H1 (cell line): ENCODE data around the gene PTRH1. TPM values are rescaled to one million over a fixed set of nuclear protein-coding genes. Genes with fewer than 3 reads are reported as not detected.

Experiments
- CTCF ChIA-PET: fragments of 300-600 bp; sonication (Branson Sonifier 250); formaldehyde crosslinking; loops from one replicate; lab custom pipeline; 2021; ENCODE audit not compliant: partially characterized antibody; lab: Charles Lee
- POLR2A ChIA-PET: fragments of 300-600 bp; sonication (Branson Sonifier 250); formaldehyde crosslinking; loops from one replicate; lab custom pipeline; 2021; ENCODE audit warnings: inconsistent platforms; ENCODE audit not compliant: partially characterized antibody; lab: Charles Lee
- DNase-seq, 2 experiments: peaks; one replicate each; pipeline versions ENCODE4 v3.0.0 to v3.0.0-alpha.2; 2010 to 2022; ENCODE audit warnings: low spot score in 2 of 2, low read depth in 1 of 2, mixed read lengths in 1 of 2
- FAIRE-seq: peaks from 2 replicates; lab custom pipeline; 2011; peaks lifted over from hg19 to GRCh38; lab: Jason Lieb, UNC
- H2AFZ ChIP-seq: 2 replicates; pipeline ENCODE4 v1.8.1; 2012; ENCODE audit warnings: low read length, inconsistent platforms
- H2AK5ac ChIP-seq: 2 replicates; pipeline ENCODE4 v1.6.1; 2013; ENCODE audit warnings: low read depth, low read length
- H2BK120ac ChIP-seq: replicated peaks from 2 replicates; pipeline ENCODE3; 2013; ENCODE audit warnings: low read depth, low read length, inconsistent platforms
- H2BK12ac ChIP-seq: 2 replicates; pipeline ENCODE4 v1.6.1; 2013; ENCODE audit warnings: low read depth, low read length
- H2BK15ac ChIP-seq: 2 replicates; pipeline ENCODE4 v1.6.1; 2013; ENCODE audit warnings: low read length
- H2BK20ac ChIP-seq: 2 replicates; pipeline ENCODE4 v1.6.1; 2013; ENCODE audit warnings: low read length
- H2BK5ac ChIP-seq: 2 replicates; pipeline ENCODE4 v1.6.1; 2013; ENCODE audit warnings: low read depth, low read length
- H3K14ac ChIP-seq: 2 replicates; pipeline ENCODE4 v1.6.1; 2013; ENCODE audit warnings: inconsistent platforms; ENCODE audit not compliant: insufficient read length
- H3K18ac ChIP-seq: 2 replicates; pipeline ENCODE4 v1.6.1; 2013; ENCODE audit warnings: low read length; ENCODE audit errors: extremely low read depth
- H3K23ac ChIP-seq: 2 replicates; pipeline ENCODE4 v1.6.1; 2013; ENCODE audit warnings: inconsistent platforms; ENCODE audit not compliant: insufficient read length
- H3K23me2 ChIP-seq: 2 replicates; pipeline ENCODE4 v1.6.1; 2013; ENCODE audit warnings: low read depth, low read length
- H3K27ac ChIP-seq: 2 replicates; pipeline ENCODE4 v1.6.1; 2011; ENCODE audit warnings: low read depth, low read length, inconsistent platforms
- H3K27me3 ChIP-seq, 4 experiments: replicated peaks in 1 of 4; 1 replicate in 1 of 4; 2 replicates in 3 of 4; pipeline versions ENCODE4 v1.6.1 to v1.8.1; 2011 to 2013; ENCODE audit warnings: low read length in 3 of 4, mild to moderate bottlenecking in 3 of 4, inconsistent platforms in 2 of 4, mixed read lengths in 2 of 4, moderate library complexity in 1 of 4; ENCODE audit not compliant: control insufficient read depth in 3 of 4, insufficient read depth in 3 of 4; ENCODE audit errors: extremely low read depth in 1 of 4
- H3K36me3 ChIP-seq, 4 experiments: 2 replicates each; pipeline versions ENCODE4 v1.6.1 to v1.8.1; 2011 to 2013; ENCODE audit warnings: mild to moderate bottlenecking in 4 of 4, low read length in 3 of 4, moderate library complexity in 2 of 4, control low read depth in 1 of 4, inconsistent platforms in 1 of 4; ENCODE audit not compliant: insufficient read depth in 4 of 4, control insufficient read depth in 2 of 4
- H3K4ac ChIP-seq: replicated peaks from 2 replicates; pipeline ENCODE3; 2013; ENCODE audit warnings: low read length, low read depth, mixed read lengths, inconsistent platforms; ENCODE audit not compliant: insufficient read length
- H3K4me1 ChIP-seq, 4 experiments: replicated peaks in 1 of 4; 1 replicate in 1 of 4; 2 replicates in 3 of 4; pipeline versions ENCODE4 v1.6.1 to v1.8.1; 2011 to 2013; ENCODE audit warnings: low read length in 3 of 4, inconsistent platforms in 2 of 4, mixed read lengths in 1 of 4; ENCODE audit not compliant: insufficient read depth in 4 of 4, control insufficient read depth in 3 of 4
- H3K4me2 ChIP-seq, 2 experiments: 2 replicates each; pipeline versions ENCODE4 v1.6.1 to v1.8.1; 2011 to 2013; ENCODE audit warnings: low read depth in 2 of 2, low read length in 2 of 2, control low read depth in 1 of 2, inconsistent platforms in 1 of 2, mild to moderate bottlenecking in 1 of 2; ENCODE audit not compliant: insufficient read depth in 1 of 2
- H3K4me3 ChIP-seq, 4 experiments: fragments of 200-600, 300-600 bp in 1 of 4; sonication (generic), shearing (Covaris generic), sonication (Bioruptor Twin) in 1 of 4; 2 replicates each; pipeline versions ENCODE4 v1.5.1 to v1.8.1; 2011 to 2016; ENCODE audit warnings: low read length in 4 of 4, low read depth in 3 of 4, control low read depth in 2 of 4, inconsistent platforms in 2 of 4, mild to moderate bottlenecking in 2 of 4, mixed read lengths in 1 of 4, moderate library complexity in 1 of 4; ENCODE audit not compliant: insufficient read depth in 2 of 4; ENCODE audit errors: extremely low read depth in 1 of 4
- H3K56ac ChIP-seq: replicated peaks from 2 replicates; pipeline ENCODE3; 2013; ENCODE audit warnings: low read depth, mild to moderate bottlenecking, mixed read lengths, low read length, inconsistent platforms; ENCODE audit not compliant: insufficient read length
- H3K79me1 ChIP-seq: 2 replicates; pipeline ENCODE4 v1.6.1; 2013; ENCODE audit warnings: low read depth, low read length, control low read depth
- H3K79me2 ChIP-seq, 2 experiments: 2 replicates each; pipeline versions ENCODE4 v1.6.1 to v1.8.1; 2012 to 2013; ENCODE audit warnings: low read length in 2 of 2, mild to moderate bottlenecking in 2 of 2, inconsistent platforms in 1 of 2; ENCODE audit not compliant: insufficient read depth in 2 of 2, control insufficient read depth in 1 of 2
- H3K9ac ChIP-seq, 4 experiments: replicated peaks in 1 of 4; 1 replicate in 1 of 4; 2 replicates in 3 of 4; pipeline versions ENCODE4 v1.6.1 to v1.8.1; 2011 to 2013; ENCODE audit warnings: low read depth in 3 of 4, low read length in 3 of 4, control low read depth in 2 of 4, mild to moderate bottlenecking in 2 of 4, moderate library complexity in 2 of 4, inconsistent platforms in 1 of 4; ENCODE audit errors: extremely low read depth in 1 of 4
- H3K9me3 ChIP-seq, 2 experiments: 2 replicates each; pipeline versions ENCODE4 v1.6.1 to v1.8.1; 2012 to 2013; ENCODE audit warnings: mild to moderate bottlenecking in 2 of 2, moderate library complexity in 2 of 2, control low read depth in 1 of 2, inconsistent platforms in 1 of 2, low read depth in 1 of 2, low read length in 1 of 2, mixed read lengths in 1 of 2; ENCODE audit not compliant: insufficient read depth in 2 of 2
- H4K20me1 ChIP-seq, 2 experiments: replicated peaks in 1 of 2; 2 replicates each; pipeline versions ENCODE3 to v1.8.1; 2011 to 2013; ENCODE audit warnings: inconsistent platforms in 2 of 2, low read length in 2 of 2, mild to moderate bottlenecking in 1 of 2; ENCODE audit not compliant: insufficient read depth in 2 of 2, control insufficient read depth in 1 of 2
- H4K5ac ChIP-seq: 2 replicates; pipeline ENCODE4 v1.6.1; 2013; ENCODE audit warnings: low read length, low read depth, mixed read lengths, inconsistent platforms; ENCODE audit not compliant: insufficient read length
- H4K8ac ChIP-seq: 2 replicates; pipeline ENCODE4 v1.8.0; 2013; ENCODE audit warnings: mild to moderate bottlenecking, moderate library complexity, low read length, inconsistent platforms; ENCODE audit not compliant: insufficient read depth; ENCODE audit errors: extremely low read depth
- H4K91ac ChIP-seq: replicated peaks from 2 replicates; pipeline ENCODE3; 2013; ENCODE audit warnings: low read length, mixed read lengths, inconsistent platforms; ENCODE audit not compliant: insufficient read length
- BCL11A ChIP-seq, 2 experiments: IDR thresholded peaks; one replicate each; pipeline ENCODE4 v1.6.1; 2011; ENCODE audit warnings: low read depth in 2 of 2, low read length in 2 of 2, mild to moderate bottlenecking in 2 of 2
- CTCF ChIP-seq, 3 experiments: IDR thresholded peaks; 1 replicate in 2 of 3; 2 replicates in 1 of 3; pipeline versions ENCODE4 v1.5.1 to v1.6.1; 2011; ENCODE audit warnings: low read length in 3 of 3, mild to moderate bottlenecking in 3 of 3, inconsistent platforms in 2 of 3, low read depth in 1 of 3, moderate library complexity in 1 of 3; ENCODE audit not compliant: insufficient read depth in 1 of 3; ENCODE audit errors: control extremely low read depth in 1 of 3
- WGBS, 2 experiments: shearing (Covaris generic) in 1 of 2; methylation state at CpG; one replicate each; pipeline versions ENCODE4 v1.1.6 to v1.1.7; 2013 to 2015; ENCODE audit warnings: low lambda C conversion rate in 2 of 2, mixed read lengths in 2 of 2, inconsistent platforms in 1 of 2, low coverage in 1 of 2, missing lambda C conversion rate in 1 of 2; ENCODE audit not compliant: insufficient replicate concordance in 2 of 2, insufficient coverage in 1 of 2, insufficient read length in 1 of 2; ENCODE audit errors: extremely low coverage in 1 of 2, missing lambda C conversion rate in 1 of 2; 5-methylcytosine and 5-hydroxymethylcytosine counted together
- polyA plus RNA-seq, 7 experiments: library from polyadenylated mRNA; depleted of rRNA in 3 of 7; stranded (reverse) in 5 of 7; unstranded in 2 of 7; fragments of >200 nt in 5 of 7; fragments of 200-250 nt in 2 of 7; gene quantifications; 1 replicate in 5 of 7; 2 replicates in 1 of 7; 4 replicates in 1 of 7; pipeline versions ENCODE4 v1.2.1 to v1.2.3, GENCODE V29; 2011 to 2013; ENCODE audit warnings: missing spikeins in 2 of 7, mixed read lengths in 2 of 7
- total RNA-seq: library from RNA; stranded (reverse); fragmentation: NEBNext Ultra II Directional; extraction: Animal tissue kit (Norgen Biotek cat#: 25700); gene quantifications from 2 replicates; pipeline ENCODE4 v1.2.1, GENCODE V29; 2021

PTRH1 gene
- total and polyA plus RNA-seq, 2 of the 8 experiments (the other 6 are each of a cell fraction or from before 2014, with no cell fraction given): 11.1 to 19.8 TPM

- no peak overlapping the region; the same call in 1 of the 2 replicates for H4K8ac ChIP-seq
- H3K4me2 ChIP-seq: no peak overlapping the region
- no peaks in the 10 kb centered on the region for H3K79me1 ChIP-seq
- H2BK5ac ChIP-seq: no peak overlapping the region
- no peak overlapping the region for H3K9ac ChIP-seq
- no peak overlapping the region for H3K56ac ChIP-seq
- no peak overlapping the region for H4K91ac ChIP-seq
- no peak overlapping the region for H2BK120ac ChIP-seq
- 0 out of 2 replicates have a peak, but pooled peaks cover 2% of the 10 kb centered on the region for H3K23me2 ChIP-seq
- ChIA-PET POLR2A (interaction anchor here (0.6 kb wide), 2 partner anchors 53 to 72 kb away, joined by 3 to 4 read pairs; partner anchors contain the start of gene CDK9), CTCF (interaction anchor here (0.6 to 5.0 kb wide), 12 partner anchors 16 to 250 kb away, joined by 3 to 23 read pairs (median 4); partner anchors contain the start of gene CFAP157)
- H2BK20ac ChIP-seq: no peak overlapping the region
- H3K4ac ChIP-seq: no peak overlapping the region
- H2AK5ac ChIP-seq: no peak overlapping the region
- H3K4me1 ChIP-seq: peaks cover 3 to 11% (median 6%) of the 10 kb centered on the region in 4 experiments; a peak in 6 of 7 replicates
- H3K23ac ChIP-seq: no peak overlapping the region
- H3K27ac ChIP-seq: no peak overlapping the region
- H3K4me3 ChIP-seq: no peak overlapping the region
- 91% methylated on average over 13 of the region's 16 CpGs; no CpG with 5 or more reads in 1 of the 2 experiments for WGBS, 2 experiments
- DNase-seq (no peak), FAIRE-seq (no peak)
- H3K9me3 ChIP-seq: no peaks in the 10 kb centered on the region
- no peaks in the 10 kb centered on the region for H3K79me2 ChIP-seq
- H3K27me3 ChIP-seq: no peaks in the 10 kb centered on the region
- no peak overlapping the region for H2BK15ac ChIP-seq
- H2AFZ ChIP-seq: no peak overlapping the region
- TF ChIP-seq BCL11A (IDR thresholded peaks at IDR 0.05; ENCODE audit: low read depth in 2 of 2, low read length in 2 of 2) (no peak), CTCF (IDR thresholded peaks at IDR 0.05; ENCODE audit: control extremely low read depth in 1 of 3, insufficient read depth in 1 of 3, low read depth in 1 of 3, low read length in 3 of 3) (peak in 1 of 3 experiments; percentile 26; a peak in 1 of 4 replicates)
- no peak overlapping the region for H2BK12ac ChIP-seq
- H4K20me1 ChIP-seq: peaks cover 0 to 2% of the 10 kb centered on the region in 2 experiments
- no peak overlapping the region for H3K18ac ChIP-seq
- H3K14ac ChIP-seq: no peak overlapping the region
- no peaks in the 10 kb centered on the region for H3K36me3 ChIP-seq
- no peak overlapping the region for H4K5ac ChIP-seq
Measured at GRCh38 chr9:127731938-127732337, 16.5 kb upstream of the PTRH1 start.
